HG03095 (cell line): ENCODE results near the gene RDH13.
"Not testable (repeated sequence)": the region's sequence is repeated elsewhere in the genome, so short reads cannot be mapped to it uniquely, and the experiment has no call there.

Experiments
- ATAC-seq: cut with Tn5 transposase; IDR thresholded peaks from one replicate; pipeline ENCODE4 v1.9.1; 2021; ENCODE audit warnings: moderate library complexity; ENCODE audit not compliant: unreplicated experiment

The RDH13 gene

GRCh38 chr19:55048446-55048845 is 14.5 kb downstream of the RDH13 start:
- ATAC-seq, result no peak

- no peak for ATAC-seq
Observed at GRCh38 chr19:55047951-55048350, 15.0 kb downstream of the RDH13 start.

GRCh38 chr19:55046975-55047622 is 15.8 kb downstream of the RDH13 start:
- ATAC-seq, result no peak

- no peak for ATAC-seq
Observed at GRCh38 chr19:55044771-55045716, 17.9 kb downstream of the RDH13 start.

DNA sequence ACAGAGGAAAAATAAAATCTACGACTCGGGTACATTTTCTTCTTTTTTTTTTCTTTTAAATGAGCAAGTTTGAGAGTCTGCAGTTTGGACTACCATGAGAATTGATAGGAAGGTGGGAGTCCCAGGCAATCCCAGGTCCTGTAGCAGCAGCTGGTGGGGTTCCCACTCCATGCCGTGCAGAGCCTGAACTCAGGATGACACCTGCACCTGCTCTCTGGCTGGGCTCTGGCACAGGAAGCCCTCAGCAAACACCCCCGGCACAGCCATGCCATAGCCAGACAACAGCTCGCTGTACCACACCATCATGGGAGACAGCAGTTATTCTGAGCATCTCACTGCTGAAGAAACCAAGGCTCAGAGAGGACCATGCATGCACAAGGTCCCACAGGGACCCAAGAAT is 18.7 kb downstream of the RDH13 start:
- no peak for ATAC-seq

GRCh38 chr19:55042688-55043087 is 20.3 kb downstream of the RDH13 start:
- no peak for ATAC-seq

DNA sequence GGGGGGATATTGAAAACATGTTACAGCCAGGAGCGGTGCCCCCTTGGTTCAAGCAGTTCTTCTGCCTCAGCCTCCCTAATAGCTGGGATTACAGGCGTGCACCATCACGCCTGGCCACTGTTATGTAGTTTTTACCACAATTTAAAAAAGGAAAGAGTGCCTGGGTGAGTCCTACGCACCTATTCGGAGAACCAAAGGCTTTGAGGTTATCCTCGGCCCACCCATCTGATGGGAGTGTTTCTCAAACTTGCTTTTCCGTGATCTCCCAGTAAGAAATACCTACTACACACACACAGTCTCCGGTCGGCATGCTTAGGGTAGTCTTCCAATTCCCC is 20.6 kb downstream of the RDH13 start:
- no peak for ATAC-seq

DNA sequence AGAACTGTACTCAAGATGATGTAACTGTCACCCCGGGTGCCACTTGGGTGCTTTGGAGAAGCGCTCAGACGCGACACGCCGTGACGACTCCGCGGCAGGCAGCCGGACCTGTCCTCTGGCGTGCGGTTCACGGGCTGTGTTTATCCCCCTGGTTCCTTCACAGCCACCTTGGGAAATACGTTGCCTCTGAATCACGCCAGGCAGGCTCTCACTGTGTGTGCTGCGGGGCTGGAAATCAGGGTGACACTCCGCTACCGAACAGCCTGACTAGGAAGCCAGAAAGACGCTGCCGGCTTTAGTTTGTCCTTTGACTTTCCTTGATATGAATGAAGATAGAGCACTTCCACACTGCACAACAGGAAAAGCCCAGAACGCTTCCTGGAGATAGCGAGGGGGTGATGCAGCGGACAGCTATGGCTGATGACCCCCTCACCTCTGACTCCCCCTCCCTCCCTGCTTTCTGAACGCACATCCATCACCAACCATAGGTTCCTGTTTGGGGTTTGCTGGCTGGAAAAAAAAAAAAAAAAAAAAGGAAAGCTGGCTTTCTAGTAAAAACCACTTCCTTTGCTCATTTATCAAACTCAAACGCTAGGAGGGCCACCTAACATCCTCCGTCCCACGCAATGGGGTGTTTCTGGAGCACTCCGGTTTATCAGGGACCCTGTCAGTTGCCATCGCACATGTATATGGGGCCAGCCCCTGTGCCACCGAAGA is 21.2 kb downstream of the RDH13 start:
- ATAC-seq, result no peak

DNA sequence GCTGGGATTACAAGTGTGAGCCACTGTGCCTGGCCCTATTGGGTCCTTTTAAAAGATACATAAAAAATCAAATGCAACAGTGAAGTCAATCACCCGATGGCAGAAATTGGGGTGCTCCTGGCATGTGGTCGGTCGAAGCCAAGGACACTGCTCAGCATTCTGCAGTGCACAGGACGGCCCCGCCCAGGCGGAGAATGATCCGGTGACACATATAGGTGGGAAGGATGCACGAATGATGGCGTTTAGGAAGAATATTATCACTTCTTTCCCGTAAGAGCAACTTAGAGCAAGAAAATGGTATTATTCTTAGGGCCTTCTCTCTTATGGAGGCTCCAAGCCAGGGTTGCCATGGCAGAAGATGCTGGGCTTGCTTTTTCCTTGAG is 21.7 kb downstream of the RDH13 start:
- ATAC-seq, result no peak

- ATAC-seq, result not testable (repeated sequence)
Observed at GRCh38 chr19:55040654-55041053, 22.3 kb downstream of the RDH13 start.

DNA sequence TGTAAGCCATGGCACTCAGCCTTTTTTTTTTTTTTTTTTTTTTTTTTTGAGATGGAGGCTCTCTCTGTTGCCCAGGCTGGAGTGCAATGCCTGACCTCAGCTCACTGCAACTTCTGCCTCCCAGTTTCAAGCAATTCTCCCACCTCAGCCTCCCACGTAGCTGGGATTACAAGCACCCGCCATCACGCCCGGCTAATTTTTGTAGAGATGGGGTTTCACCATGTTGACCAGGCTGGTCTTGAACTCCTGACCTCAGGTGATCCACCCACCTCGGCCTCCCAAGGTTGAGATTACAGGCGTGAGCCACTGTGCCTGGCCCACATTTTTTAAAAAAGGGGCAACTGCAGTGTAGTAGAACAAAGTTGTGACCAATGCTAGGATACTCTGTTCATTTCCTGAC is 25.3 kb downstream of the RDH13 start:
- ATAC-seq, result not testable (repeated sequence)

DNA sequence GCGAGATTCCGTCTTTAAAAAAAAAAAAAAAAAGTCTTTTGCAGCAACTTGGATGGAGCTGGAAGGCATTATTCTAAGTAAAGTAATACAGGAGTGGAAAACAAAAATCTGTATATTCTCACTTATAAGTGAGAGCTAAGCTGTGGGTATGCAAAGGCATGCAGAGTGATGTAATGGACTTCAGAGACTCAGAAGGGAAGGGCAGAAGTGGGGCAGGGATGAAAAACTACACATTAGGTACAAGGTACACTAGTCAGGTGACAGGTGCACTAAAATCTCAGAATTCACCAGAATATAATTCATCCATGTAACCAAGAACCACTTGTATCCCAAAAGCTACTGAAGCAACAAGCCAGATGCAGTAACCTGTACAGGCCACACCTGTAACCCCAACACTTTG is 26.9 kb downstream of the RDH13 start:
- ATAC-seq, result no peak

GRCh38 chr19:55034751-55035150 is 28.2 kb downstream of the RDH13 start:
- no peak for ATAC-seq

GRCh38 chr19:55032976-55033643 is 29.8 kb downstream of the RDH13 start:
- ATAC-seq, result not testable (repeated sequence)

DNA sequence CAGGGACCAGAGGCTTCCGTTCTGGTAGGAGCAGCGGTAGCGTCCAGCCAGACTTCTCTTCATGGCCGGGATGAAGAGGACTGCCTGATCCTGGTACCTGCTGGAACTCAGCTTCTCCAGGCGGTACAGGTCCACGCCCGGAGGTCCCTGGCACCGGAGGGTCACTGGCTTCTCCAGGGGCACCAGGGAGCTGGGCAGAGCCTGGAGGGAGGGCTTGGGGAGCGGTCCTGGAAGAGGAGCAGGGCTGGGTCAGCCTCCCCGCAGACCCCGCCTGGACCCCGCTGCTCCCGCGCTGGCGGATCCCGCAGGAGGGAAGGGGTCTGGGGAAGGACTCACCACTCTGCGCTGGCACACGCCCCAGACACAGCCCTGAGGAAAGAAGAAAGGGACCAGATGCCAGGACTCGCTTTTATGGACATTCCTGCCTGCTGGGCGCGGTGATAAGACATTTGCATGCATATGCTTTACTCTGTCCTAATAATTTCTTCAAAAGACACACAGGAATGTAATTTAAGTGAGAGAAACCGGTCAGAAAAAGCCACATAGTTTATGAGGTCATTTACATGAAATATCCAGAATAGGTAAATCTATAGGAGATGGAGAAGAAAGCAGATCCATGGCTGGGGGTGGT is 30.7 kb downstream of the RDH13 start:
- ATAC-seq, result no peak

GRCh38 chr19:55031178-55031577 is 31.8 kb downstream of the RDH13 start:
- ATAC-seq, result no peak

- ATAC-seq, result no peak
Observed at GRCh38 chr19:55028757-55029156, 34.2 kb downstream of the RDH13 start.

DNA sequence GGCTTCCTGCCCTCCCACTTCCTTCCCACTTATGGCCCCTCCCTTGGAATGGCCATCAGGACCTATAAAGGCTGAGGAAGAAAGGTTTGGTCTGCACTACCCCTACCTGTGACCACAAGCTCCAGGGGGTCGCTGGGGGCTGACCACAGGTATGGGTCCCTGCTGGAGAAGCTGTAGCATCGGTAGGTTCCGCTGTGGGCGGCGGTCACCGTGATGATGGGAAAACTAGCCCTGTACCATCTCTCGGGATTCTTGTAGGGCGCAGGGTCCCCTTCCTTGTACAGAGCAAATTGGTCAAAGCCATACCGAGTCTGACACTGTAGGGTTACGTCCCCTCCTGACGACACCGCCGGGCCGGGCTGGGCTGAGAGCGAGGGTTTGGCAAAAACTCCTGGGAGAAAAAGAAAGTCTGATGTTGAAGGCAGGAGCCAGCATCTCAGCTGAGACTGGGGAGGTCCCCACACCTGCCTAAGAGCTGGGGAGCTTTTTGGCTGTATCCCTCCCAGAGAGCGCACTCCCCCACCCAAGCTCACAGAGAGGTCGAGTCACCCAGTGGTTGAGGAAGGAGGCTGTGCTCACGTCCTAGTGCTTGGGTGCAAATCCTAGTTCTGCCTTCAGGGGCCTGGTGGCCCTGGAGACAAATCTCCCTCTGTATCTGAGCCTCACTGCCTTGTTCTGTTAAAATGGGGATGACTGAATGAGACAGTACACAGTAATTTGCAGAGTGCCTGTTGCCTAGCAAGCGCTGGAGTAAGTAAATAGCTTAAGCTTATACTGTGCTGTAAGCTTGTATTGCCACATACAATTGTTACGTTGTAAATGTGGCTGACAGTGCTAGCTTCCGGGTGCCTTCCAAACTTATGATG is 35.2 kb downstream of the RDH13 start:
- ATAC-seq, result no peak

DNA sequence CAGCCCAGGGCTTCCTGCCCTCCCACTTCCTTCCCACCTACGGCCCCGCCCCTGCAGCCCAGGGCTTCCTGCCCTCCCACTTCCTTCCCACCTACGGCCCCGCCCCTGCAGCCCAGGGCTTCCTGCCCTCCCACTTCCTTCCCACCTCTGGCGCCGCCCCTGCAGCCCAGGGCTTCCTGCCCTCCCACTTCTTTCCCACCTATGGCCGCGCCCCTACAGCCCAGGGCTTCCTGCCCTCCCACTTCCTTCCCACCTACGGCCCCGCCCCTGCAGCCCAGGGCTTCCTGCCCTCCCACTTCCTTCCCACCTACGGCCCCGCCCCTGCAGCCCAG is 35.8 kb downstream of the RDH13 start:
- ATAC-seq, result not testable (repeated sequence)

DNA sequence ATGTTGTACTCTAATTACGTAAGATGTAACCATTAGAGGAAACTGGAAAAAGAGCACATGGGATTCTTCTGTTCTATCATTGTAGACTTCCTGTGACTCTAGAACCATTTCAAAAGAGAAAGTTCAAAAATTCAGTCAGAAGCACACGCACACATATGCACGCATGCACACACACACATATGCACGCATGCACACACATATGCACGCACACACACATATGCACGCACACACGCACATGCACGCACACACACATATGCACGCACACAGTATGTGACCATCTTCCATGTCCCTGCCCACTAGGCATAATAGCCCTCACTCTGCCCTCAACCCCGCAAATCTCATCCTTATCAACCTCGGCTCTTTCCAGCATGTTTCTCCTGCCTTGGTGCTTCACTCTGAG is 38.8 kb downstream of the RDH13 start:
- no peak for ATAC-seq
